Body of pancreas (tissue), 4 donors: ENCODE measurements around the gene SNX11.

Experiments used
- CTCF ChIP-seq, 7 experiments: fragments of 450-650 bp in 4 of 7; fragments of 200-600 bp in 3 of 7; sonication (generic) in 3 of 7; IDR thresholded peaks; one replicate each; pipeline ENCODE4 v1.5.1; 2016 to 2019; ENCODE audit warnings: antibody characterized with exemption in 7 of 7
- POLR2A ChIP-seq, 3 donors: fragments of 450-650 bp; IDR thresholded peaks; one replicate each; pipeline ENCODE4 v1.6.1; 2016; ENCODE audit warnings: antibody characterized with exemption in 3 of 3, mild to moderate bottlenecking in 2 of 3

GRCh38 chr17:48064638-48065037, 42.9 kb upstream of the SNX11 start:
- TF ChIP-seq POLR2A (IDR thresholded peaks at IDR 0.05) (no peak), CTCF (IDR thresholded peaks at IDR 0.05) (no peak)
